ENCODE data around the gene ASB6.

GRCh38 chr9:129639756-129640085 lies 2.2 kb downstream of the ASB6 start:
- no peak for TF ChIP-seq EZH2phosphoT487 (IDR thresholded peaks at IDR 0.05; ENCODE audit: insufficient read depth, low read depth)
- TF ChIP-seq EZH2 (IDR thresholded peaks at IDR 0.05; ENCODE audit: insufficient read depth, poor library complexity, severe bottlenecking): no peak
